ENCODE data around the gene ZCWPW1. TPM values are rescaled to one million over a fixed set of nuclear protein-coding genes. Genes with fewer than 3 reads are reported as not detected.

ZCWPW1 gene
- total and polyA plus RNA-seq, 2 experiments from 2014 or later, result 0.59 to 2.7 TPM

GRCh38 chr7:100413346-100413745 lies 15.2 kb downstream of the ZCWPW1 start:
- no peak overlapping the region for H3K4me2 ChIP-seq
- Mint-ChIP-seq H3K27ac (no peak overlapping the region), H3K9me3 (no peaks in the 10 kb centered on the region), H3K4me3 (no peak overlapping the region), H3K4me1 (peaks cover 3% of the 10 kb centered on the region; the same call in 1 of the 3 replicates), H3K36me3 (ENCODE audit: low read depth) (no peaks in the 10 kb centered on the region), H3K27me3 (ENCODE audit: insufficient read depth, low read depth, poor library complexity) (no peaks in the 10 kb centered on the region)
- H4K20me1 ChIP-seq (replicated peaks; ENCODE audit: insufficient read depth), result no peaks in the 10 kb centered on the region
- H3K4me1 ChIP-seq (ENCODE audit: insufficient read depth), result no peaks in the 10 kb centered on the region
- no peaks in the 10 kb centered on the region for H3K36me3 ChIP-seq (ENCODE audit: insufficient read depth)
- H2AFZ ChIP-seq, result no peak overlapping the region
- TF ChIP-seq POLR2AphosphoS5 (IDR thresholded peaks at IDR 0.05; ENCODE audit: low read depth) (no peak), STAT1 (IDR thresholded peaks at IDR 0.05; ENCODE audit: unreplicated experiment) (no peak), EZH2phosphoT487 (IDR thresholded peaks at IDR 0.05; ENCODE audit: unreplicated experiment) (no peak), ZNF114 (CRISPR knock-in tag; IDR thresholded peaks at IDR 0.05) (no peak), NANOG (IDR thresholded peaks at IDR 0.05; ENCODE audit: borderline replicate concordance) (no peak), REST (IDR thresholded peaks at IDR 0.05; ENCODE audit: unreplicated experiment) (no peak), JUNB (IDR thresholded peaks at IDR 0.05; ENCODE audit: unreplicated experiment) (no peak), CREB1 (CRISPR knock-in tag; IDR thresholded peaks at IDR 0.05; ENCODE audit: low read depth) (no peak), ETS1 (IDR thresholded peaks at IDR 0.05) (no peak), ZNF462 (CRISPR knock-in tag; IDR thresholded peaks at IDR 0.05) (no peak), ZNF331 (CRISPR knock-in tag; IDR thresholded peaks at IDR 0.05; ENCODE audit: low read depth) (no peak), EZH2 (IDR thresholded peaks at IDR 0.05; ENCODE audit: low read depth, unreplicated experiment) (no peak)
- TF ChIP-seq, protein P1, sequence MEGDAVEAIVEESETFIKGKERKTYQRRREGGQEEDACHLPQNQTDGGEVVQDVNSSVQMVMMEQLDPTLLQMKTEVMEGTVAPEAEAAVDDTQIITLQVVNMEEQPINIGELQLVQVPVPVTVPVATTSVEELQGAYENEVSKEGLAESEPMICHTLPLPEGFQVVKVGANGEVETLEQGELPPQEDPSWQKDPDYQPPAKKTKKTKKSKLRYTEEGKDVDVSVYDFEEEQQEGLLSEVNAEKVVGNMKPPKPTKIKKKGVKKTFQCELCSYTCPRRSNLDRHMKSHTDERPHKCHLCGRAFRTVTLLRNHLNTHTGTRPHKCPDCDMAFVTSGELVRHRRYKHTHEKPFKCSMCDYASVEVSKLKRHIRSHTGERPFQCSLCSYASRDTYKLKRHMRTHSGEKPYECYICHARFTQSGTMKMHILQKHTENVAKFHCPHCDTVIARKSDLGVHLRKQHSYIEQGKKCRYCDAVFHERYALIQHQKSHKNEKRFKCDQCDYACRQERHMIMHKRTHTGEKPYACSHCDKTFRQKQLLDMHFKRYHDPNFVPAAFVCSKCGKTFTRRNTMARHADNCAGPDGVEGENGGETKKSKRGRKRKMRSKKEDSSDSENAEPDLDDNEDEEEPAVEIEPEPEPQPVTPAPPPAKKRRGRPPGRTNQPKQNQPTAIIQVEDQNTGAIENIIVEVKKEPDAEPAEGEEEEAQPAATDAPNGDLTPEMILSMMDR (conservative IDR thresholded peaks at IDR 0.05; ENCODE audit: low read depth in 2 of 2), result no peak
- H3K27me3 ChIP-seq (ENCODE audit: insufficient read depth), result no peaks in the 10 kb centered on the region
- DNase-seq (ENCODE audit: low spot score) (no peak), ATAC-seq (no peak)
- no peaks in the 10 kb centered on the region for H3K79me2 ChIP-seq (replicated peaks; ENCODE audit: insufficient read depth)
- no peaks in the 10 kb centered on the region for H3F3A ChIP-seq (replicated peaks; ENCODE audit: low read depth)
- H3K27ac ChIP-seq (ENCODE audit: low read depth), result no peak overlapping the region
- no peaks in the 10 kb centered on the region for H3K9me2 ChIP-seq (ENCODE audit: insufficient read depth)
- no peak overlapping the region for H3K4me3 ChIP-seq

All from GM23338 (cell line).